ENCODE data around the gene ZNF358.
A peak's percentile ranks its signal among the peaks of the same experiment; 100 is the strongest.

The ZNF358 gene

DNA sequence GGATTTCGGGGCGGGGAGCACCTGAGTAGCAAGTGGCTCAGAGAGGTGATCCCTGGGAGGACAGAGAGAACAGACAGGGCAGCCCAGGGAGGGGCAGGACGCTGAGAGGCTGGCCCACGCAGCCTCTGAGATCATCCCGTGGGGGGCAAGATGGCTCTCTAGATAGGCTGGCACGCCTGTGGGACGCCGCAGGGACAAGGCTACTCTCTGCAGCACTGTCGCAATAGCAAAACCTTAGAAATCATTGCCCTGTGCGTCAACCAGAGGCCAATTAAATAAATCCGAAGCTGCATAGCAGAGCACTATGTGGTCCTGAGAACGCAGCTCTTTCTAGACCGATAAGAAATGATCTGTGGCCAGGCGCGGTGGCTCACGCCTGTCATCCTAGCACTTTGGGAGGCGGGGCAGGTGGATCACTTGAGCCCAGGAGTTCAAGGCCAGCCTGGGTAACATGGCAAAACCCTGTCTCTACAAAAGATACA is 32.1 kb upstream of the ZNF358 start:
- H3K4me1 ChIP-seq: peaks cover 0 to 11% (median 5%) of the 10 kb centered on the region in 4 donors
- intact Hi-C loops (cut with DNase I; ENCODE audit: low total_unique reads): no loop called here
- no peaks in the 10 kb centered on the region for H3K9me3 ChIP-seq
- no peak for DNase-seq
- no peak overlapping the region for H3K27ac ChIP-seq
- no peaks in the 10 kb centered on the region for H3K27me3 ChIP-seq
- no peaks in the 10 kb centered on the region for H3K36me3 ChIP-seq
- H3K4me3 ChIP-seq: no peak overlapping the region
- TF ChIP-seq, protein P1, sequence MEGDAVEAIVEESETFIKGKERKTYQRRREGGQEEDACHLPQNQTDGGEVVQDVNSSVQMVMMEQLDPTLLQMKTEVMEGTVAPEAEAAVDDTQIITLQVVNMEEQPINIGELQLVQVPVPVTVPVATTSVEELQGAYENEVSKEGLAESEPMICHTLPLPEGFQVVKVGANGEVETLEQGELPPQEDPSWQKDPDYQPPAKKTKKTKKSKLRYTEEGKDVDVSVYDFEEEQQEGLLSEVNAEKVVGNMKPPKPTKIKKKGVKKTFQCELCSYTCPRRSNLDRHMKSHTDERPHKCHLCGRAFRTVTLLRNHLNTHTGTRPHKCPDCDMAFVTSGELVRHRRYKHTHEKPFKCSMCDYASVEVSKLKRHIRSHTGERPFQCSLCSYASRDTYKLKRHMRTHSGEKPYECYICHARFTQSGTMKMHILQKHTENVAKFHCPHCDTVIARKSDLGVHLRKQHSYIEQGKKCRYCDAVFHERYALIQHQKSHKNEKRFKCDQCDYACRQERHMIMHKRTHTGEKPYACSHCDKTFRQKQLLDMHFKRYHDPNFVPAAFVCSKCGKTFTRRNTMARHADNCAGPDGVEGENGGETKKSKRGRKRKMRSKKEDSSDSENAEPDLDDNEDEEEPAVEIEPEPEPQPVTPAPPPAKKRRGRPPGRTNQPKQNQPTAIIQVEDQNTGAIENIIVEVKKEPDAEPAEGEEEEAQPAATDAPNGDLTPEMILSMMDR (IDR thresholded peaks at IDR 0.05): no peak

DNA sequence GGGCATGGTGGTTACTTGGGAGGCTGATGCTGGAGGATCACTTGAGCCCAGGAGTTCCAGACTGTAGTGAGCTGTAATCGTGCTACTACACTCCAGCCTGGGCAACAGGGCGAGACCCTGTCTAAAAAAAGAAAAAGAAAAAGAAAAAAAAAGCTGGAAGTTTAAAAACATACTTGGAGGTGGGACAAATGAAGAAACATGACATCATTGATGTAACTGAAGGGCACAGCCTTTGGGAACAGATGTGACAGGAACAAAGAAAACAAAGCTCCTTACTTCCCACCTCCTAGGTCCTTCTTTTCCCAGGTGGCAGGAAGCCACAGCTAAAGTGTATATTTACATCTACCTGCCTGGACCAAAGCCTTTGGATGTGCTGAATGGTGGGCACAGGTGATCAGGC is 29.0 kb upstream of the ZNF358 start:
- no peak for DNase-seq
- no peak overlapping the region for H3K4me3 ChIP-seq
- intact Hi-C loops (cut with DNase I; ENCODE audit: low total_unique reads): loop anchor here (5.0 kb wide), 1 partner anchor 50 kb away; the partner anchor contains the start of gene PNPLA6
- H3K27me3 ChIP-seq: no peaks in the 10 kb centered on the region
- no peaks in the 10 kb centered on the region for H3K9me3 ChIP-seq
- H3K27ac ChIP-seq: no peak overlapping the region
- peaks cover 0 to 11% (median 10%) of the 10 kb centered on the region in 4 donors for H3K4me1 ChIP-seq
- TF ChIP-seq, protein P1 (IDR thresholded peaks at IDR 0.05): no peak
- no peaks in the 10 kb centered on the region for H3K36me3 ChIP-seq

DNA sequence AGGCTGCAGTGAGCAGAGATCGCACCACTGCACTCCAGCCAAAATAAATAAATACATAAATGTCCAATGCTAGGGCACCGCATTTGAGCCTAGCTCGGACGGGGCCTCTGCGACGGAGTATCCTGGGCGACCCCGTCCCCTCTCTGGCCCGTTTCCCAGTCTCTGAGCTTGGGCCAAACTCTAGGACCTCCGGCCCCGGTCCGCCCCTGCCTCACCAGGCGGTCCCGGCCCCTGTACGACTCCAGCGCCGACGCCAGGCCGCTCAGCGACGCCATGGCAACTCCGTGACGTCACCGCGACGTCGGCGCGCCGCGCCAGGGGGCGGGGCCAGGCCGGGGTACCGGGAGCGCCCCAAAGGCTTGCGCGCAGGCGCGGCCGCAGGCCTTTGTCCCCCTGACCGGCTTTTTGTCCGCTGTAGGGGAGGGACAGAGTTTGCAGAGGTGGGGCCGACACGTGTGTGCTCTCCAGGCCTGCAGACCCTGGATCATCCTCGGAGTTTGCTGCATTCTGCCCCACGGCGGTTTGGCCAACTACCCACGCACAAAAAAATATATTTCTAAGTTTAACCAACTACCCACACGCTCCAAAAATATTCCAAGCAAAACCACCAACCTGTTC is 27.1 kb upstream of the ZNF358 start, which contains the start of gene PEX11G:
TSS of gene PEX11G (minus strand) at position 300 of the 618 bp plus-strand sequence. CDS start at position 275, 25 bp downstream.
- Histone ChIP-seq H3K9me3 (no peaks in the 10 kb centered on the region), H3K4me3 (peak within 1 kb of the TSS; percentile 57 to 70), H3K27ac (peak within 1 kb of the TSS; percentile 84 to 89), H3K36me3 (no peaks in the 10 kb centered on the region), H3K4me1 (peaks cover 0 to 12% (median 9%) of the 10 kb centered on the region in 4 donors), H3K27me3 (no peaks in the 10 kb centered on the region)
- TF ChIP-seq, protein P1 (IDR thresholded peaks at IDR 0.05): no peak
- intact Hi-C loops (cut with DNase I; ENCODE audit: low total_unique reads): loop anchor here (5.0 kb wide), 1 partner anchor 48 kb away; the partner anchor contains the start of gene PNPLA6
- DNase-seq: peak; percentile 83 to 94

DNA sequence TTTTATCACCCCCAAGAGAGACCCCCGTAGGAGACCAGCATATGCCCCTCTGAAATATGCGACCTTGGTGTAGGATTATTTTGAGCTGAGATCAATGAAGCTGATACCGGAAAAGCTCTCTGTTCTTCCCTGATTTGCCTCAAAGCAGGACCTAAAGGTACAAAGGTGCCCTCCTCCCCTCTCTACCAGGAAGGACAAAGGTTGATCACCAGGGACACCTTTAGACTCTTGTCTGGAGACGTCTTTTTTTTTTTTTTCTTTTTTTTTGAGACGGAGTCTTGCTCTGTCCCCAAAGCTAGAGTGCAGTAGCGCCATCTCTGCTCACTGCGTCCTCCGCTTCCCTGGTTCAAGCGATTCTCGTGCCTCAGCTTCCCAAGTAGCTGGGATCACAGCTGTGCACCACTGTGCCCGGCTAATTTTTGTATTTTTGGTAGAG is 26.3 kb upstream of the ZNF358 start:
- peak overlapping the region; percentile 57 to 70 for H3K4me3 ChIP-seq
- no peaks in the 10 kb centered on the region for H3K36me3 ChIP-seq
- no peak for DNase-seq
- intact Hi-C loops (cut with DNase I; ENCODE audit: low total_unique reads): loop anchor here (5.0 kb wide), 1 partner anchor 48 kb away; the partner anchor contains the start of gene PNPLA6
- H3K27ac ChIP-seq: peak overlapping the region; percentile 84 to 89
- peaks cover 0 to 19% (median 9%) of the 10 kb centered on the region in 4 donors for H3K4me1 ChIP-seq
- H3K9me3 ChIP-seq: no peaks in the 10 kb centered on the region
- no peaks in the 10 kb centered on the region for H3K27me3 ChIP-seq
- TF ChIP-seq, protein P1 (IDR thresholded peaks at IDR 0.05): no peak

DNA sequence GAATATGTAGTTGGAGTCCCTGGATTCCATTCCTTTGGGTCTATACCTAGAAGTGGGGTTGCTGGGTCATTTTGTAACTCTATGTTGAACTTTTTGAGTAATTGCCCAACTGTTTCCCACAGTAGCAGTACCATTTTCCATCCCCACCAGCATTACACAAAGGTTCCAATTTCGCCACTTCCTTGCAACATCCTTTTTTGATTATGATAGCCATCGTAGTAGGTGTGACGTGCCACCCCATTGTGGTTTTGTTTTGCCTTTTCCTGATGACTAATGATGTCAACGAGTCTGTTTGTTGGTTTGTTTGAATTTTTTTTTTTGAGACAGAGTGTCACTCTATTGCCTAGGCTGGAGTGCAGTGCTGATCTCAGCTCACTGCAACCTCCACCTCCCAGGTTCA is 23.8 kb upstream of the ZNF358 start:
- Histone ChIP-seq H3K9me3 (no peaks in the 10 kb centered on the region), H3K4me1 (peaks cover 0 to 24% (median 9%) of the 10 kb centered on the region in 4 donors), H3K4me3 (no peak overlapping the region), H3K27me3 (no peaks in the 10 kb centered on the region), H3K36me3 (no peaks in the 10 kb centered on the region), H3K27ac (no peak overlapping the region)
- DNase-seq: no peak
- intact Hi-C loops (cut with DNase I; ENCODE audit: low total_unique reads): no loop called here
- TF ChIP-seq, protein P1 (IDR thresholded peaks at IDR 0.05): no peak

Measured in tibial artery (tissue), 4 donors.